Erythroblast (primary cell): ENCODE measurements around the gene TXNL1.

Experiments
- GATA1 ChIP-seq: IDR thresholded peaks from 2 replicates; pipeline ENCODE4 v1.6.1; 2011; ENCODE audit warnings: low read depth, mild to moderate bottlenecking, control low read depth, low read length, moderate library complexity
- POLR2A ChIP-seq: IDR thresholded peaks from 2 replicates; pipeline ENCODE4 v1.6.1; 2011; ENCODE audit warnings: mild to moderate bottlenecking, low read length

GRCh38 chr18:56565046-56565445 is 73.3 kb downstream of the TXNL1 start:
- TF ChIP-seq POLR2A (no peak), GATA1 (no peak)
